ENCODE results near the gene CD48.

CD48 gene

GRCh38 chr1:160682983-160683865, 28.4 kb downstream of the CD48 start:
- no peaks in the 10 kb centered on the region for H3K27me3 ChIP-seq (ENCODE audit: low read depth, low read length)
- peak overlapping the region; percentile 26 for H3K27ac ChIP-seq (ENCODE audit: low read length)
- H3K4me1 ChIP-seq (ENCODE audit: low read length) = peaks cover 31% of the 10 kb centered on the region
- TF ChIP-seq CTCF (IDR thresholded peaks at IDR 0.05; ENCODE audit: low read depth, low read length) = no peak
- no peak for TF ChIP-seq EZH2phosphoT487 (IDR thresholded peaks at IDR 0.05; ENCODE audit: low read depth)
- no peaks in the 10 kb centered on the region for H3K9me3 ChIP-seq (ENCODE audit: insufficient read depth, low read length)
- H3K4me3 ChIP-seq (ENCODE audit: low read length) = no peak overlapping the region
- peaks cover 53% of the 10 kb centered on the region for H3K36me3 ChIP-seq (replicated peaks; ENCODE audit: low read depth, low read length)
- H2AFZ ChIP-seq (ENCODE audit: low read depth, low read length) = no peak overlapping the region
- H4K20me1 ChIP-seq (ENCODE audit: insufficient read depth, low read length) = peaks cover 13% of the 10 kb centered on the region
- 0 out of 2 replicates have a peak overlapping the region, but pooled peaks have one; percentile 4 for H3K9ac ChIP-seq (ENCODE audit: low read length)
- H3K79me2 ChIP-seq (ENCODE audit: low read length) = peaks cover 17% of the 10 kb centered on the region
- H3K4me2 ChIP-seq (ENCODE audit: low read length) = peak overlapping the region; percentile 13

GRCh38 chr1:160681891-160682140, 29.8 kb downstream of the CD48 start:
- Histone ChIP-seq H3K27me3 (ENCODE audit: low read depth, low read length) (no peaks in the 10 kb centered on the region), H3K79me2 (ENCODE audit: low read length) (peaks cover 12% of the 10 kb centered on the region), H2AFZ (ENCODE audit: low read depth, low read length) (no peak overlapping the region), H4K20me1 (ENCODE audit: insufficient read depth, low read length) (peaks cover 13% of the 10 kb centered on the region; the same call in 1 of the 2 replicates), H3K4me3 (ENCODE audit: low read length) (no peak overlapping the region), H3K4me1 (ENCODE audit: low read length) (peaks cover 31% of the 10 kb centered on the region), H3K36me3 (replicated peaks; ENCODE audit: low read depth, low read length) (peaks cover 59% of the 10 kb centered on the region), H3K27ac (ENCODE audit: low read length) (no peak overlapping the region), H3K4me2 (ENCODE audit: low read length) (no peak overlapping the region), H3K9ac (ENCODE audit: low read length) (no peak overlapping the region), H3K9me3 (ENCODE audit: insufficient read depth, low read length) (no peaks in the 10 kb centered on the region)
- TF ChIP-seq CTCF (IDR thresholded peaks at IDR 0.05; ENCODE audit: low read depth, low read length) (no peak), EZH2phosphoT487 (IDR thresholded peaks at IDR 0.05; ENCODE audit: low read depth) (no peak)

GRCh38 chr1:160681066-160681890, 30.3 kb downstream of the CD48 start:
- TF ChIP-seq EZH2phosphoT487 (IDR thresholded peaks at IDR 0.05; ENCODE audit: low read depth) (no peak), CTCF (IDR thresholded peaks at IDR 0.05; ENCODE audit: low read depth, low read length) (peak; percentile 99)
- H4K20me1 ChIP-seq (ENCODE audit: insufficient read depth, low read length) = peaks cover 12% of the 10 kb centered on the region; the same call in 1 of the 2 replicates
- H3K36me3 ChIP-seq (replicated peaks; ENCODE audit: low read depth, low read length) = peaks cover 59% of the 10 kb centered on the region

GRCh38 chr1:160680399-160680798, 31.2 kb downstream of the CD48 start:
- peaks cover 5% of the 10 kb centered on the region; the same call in 1 of the 2 replicates for H4K20me1 ChIP-seq (ENCODE audit: insufficient read depth, low read length)
- no peak for TF ChIP-seq CTCF (IDR thresholded peaks at IDR 0.05; ENCODE audit: low read depth, low read length)
- no peak for TF ChIP-seq EZH2phosphoT487 (IDR thresholded peaks at IDR 0.05; ENCODE audit: low read depth)
- no peak overlapping the region for H3K9ac ChIP-seq (ENCODE audit: low read length)
- H3K4me1 ChIP-seq (ENCODE audit: low read length) = peaks cover 32% of the 10 kb centered on the region
- H3K4me2 ChIP-seq (ENCODE audit: low read length) = no peak overlapping the region
- no peak overlapping the region for H3K27ac ChIP-seq (ENCODE audit: low read length)
- H3K9me3 ChIP-seq (ENCODE audit: insufficient read depth, low read length) = no peaks in the 10 kb centered on the region
- no peak overlapping the region for H2AFZ ChIP-seq (ENCODE audit: low read depth, low read length)
- peaks cover 5% of the 10 kb centered on the region for H3K79me2 ChIP-seq (ENCODE audit: low read length)
- no peak overlapping the region for H3K4me3 ChIP-seq (ENCODE audit: low read length)
- H3K36me3 ChIP-seq (replicated peaks; ENCODE audit: low read depth, low read length) = peaks cover 59% of the 10 kb centered on the region
- H3K27me3 ChIP-seq (ENCODE audit: low read depth, low read length) = no peaks in the 10 kb centered on the region

More at GRCh38 chr1:160681066-160681890, 30.3 kb downstream of the CD48 start:
- Histone ChIP-seq H3K4me2 (ENCODE audit: low read length) (no peak overlapping the region), H2AFZ (ENCODE audit: low read depth, low read length) (no peak overlapping the region), H3K4me1 (ENCODE audit: low read length) (peaks cover 31% of the 10 kb centered on the region), H3K9ac (ENCODE audit: low read length) (no peak overlapping the region), H3K9me3 (ENCODE audit: insufficient read depth, low read length) (no peaks in the 10 kb centered on the region), H3K4me3 (ENCODE audit: low read length) (no peak overlapping the region), H3K27me3 (ENCODE audit: low read depth, low read length) (no peaks in the 10 kb centered on the region), H3K27ac (ENCODE audit: low read length) (no peak overlapping the region), H3K79me2 (ENCODE audit: low read length) (peaks cover 10% of the 10 kb centered on the region)

Data from OCI-LY3 (cell line).